Hematopoietic multipotent progenitor cell treated with erythropoietin and hydrocortisone succinate and interleukin-3 and kit ligand, for 4 days (in vitro differentiated cells): ENCODE measurements around the gene HTR3B.

Experiments used
- DNase-seq: peaks from one replicate; pipeline ENCODE4 v3.0.0-alpha.2; 2015

Gene HTR3B

GRCh38 chr11:113992459-113993110, 88.0 kb downstream of the HTR3B start:
- no peak for DNase-seq

DNA sequence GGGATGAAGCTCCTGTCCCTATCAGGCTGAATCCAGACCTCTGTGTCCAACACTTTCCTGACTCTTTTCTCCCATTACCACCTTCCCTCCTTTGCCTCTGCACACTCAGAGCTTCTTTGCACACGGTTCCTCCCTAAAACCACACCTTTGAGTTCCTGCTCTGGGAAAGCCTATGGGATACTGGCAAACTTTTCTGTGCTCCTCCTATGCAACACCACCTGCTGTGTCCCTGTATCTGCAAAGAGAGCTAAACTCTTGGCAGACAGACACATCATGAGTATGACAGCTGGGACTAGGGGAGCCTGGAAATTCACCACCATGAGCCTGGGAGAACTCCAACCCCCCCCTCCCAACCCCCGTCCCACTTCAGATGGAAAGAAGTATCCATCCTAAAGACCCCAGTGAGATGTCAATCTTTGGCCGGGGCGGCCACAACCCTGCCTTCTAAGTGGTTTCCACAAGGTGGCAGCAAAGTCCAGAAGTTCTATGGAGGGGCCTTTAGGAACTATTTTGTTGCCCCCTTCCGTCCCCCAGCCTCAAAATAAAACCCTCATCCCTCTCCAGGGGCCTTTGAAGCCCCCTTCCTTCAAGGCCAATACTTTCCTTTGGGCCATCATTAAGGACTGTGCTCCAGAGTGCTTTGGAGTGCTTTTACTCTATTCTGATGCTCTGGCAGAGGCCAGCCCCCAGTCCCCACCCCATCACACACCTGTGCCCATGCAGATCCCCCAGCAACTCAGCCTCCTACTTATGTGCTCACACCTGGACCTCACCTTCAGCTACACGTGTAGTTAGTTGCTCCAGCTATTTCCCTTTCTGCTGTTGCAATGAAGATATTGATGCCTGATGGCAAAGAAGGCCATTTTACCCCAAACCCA, 89.7 kb downstream of the HTR3B start:
- DNase-seq: peak; percentile 54
